Hepatocyte (in vitro differentiated cells): Measurements from ENCODE around the gene CMSS1.

Experiments used
- CTCF ChIP-seq: fragments of 200-600 bp; sonication (generic); IDR thresholded peaks from 2 replicates; pipeline ENCODE4 v1.5.1; 2016; ENCODE audit warnings: antibody characterized with exemption, mild to moderate bottlenecking; ENCODE audit not compliant: poor library complexity
- EZH2phosphoT487 ChIP-seq: fragments of 200-600 bp; sonication (generic); IDR thresholded peaks from one replicate; pipeline ENCODE4 v1.6.1; 2018; ENCODE audit warnings: antibody characterized with exemption, mild to moderate bottlenecking, low read depth, moderate library complexity; ENCODE audit not compliant: unreplicated experiment, severe bottlenecking

GRCh38 chr3:100008081-100008698 is 190.5 kb downstream of the CMSS1 start:
- TF ChIP-seq CTCF (no peak), EZH2phosphoT487 (no peak)
